ENCODE measurements around the gene OR1L1.

DNA sequence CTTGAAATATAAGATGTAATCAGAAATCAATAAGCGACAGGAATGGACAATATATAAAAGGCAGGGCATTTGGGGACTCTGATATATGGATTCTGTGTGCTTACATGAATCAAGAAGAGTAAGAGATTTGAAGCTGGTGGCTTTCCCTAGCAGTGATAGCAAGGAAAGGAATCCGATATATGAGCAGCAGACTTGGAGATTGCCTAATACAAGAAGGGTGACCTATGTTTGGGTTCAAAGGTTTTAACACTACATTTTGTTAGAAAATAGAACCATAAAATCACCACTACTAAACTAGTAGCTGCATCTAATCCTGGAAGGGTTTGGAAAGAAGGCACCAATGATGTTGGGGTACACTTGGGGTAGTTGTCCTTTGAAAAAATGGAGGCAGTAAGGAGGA lies 11.0 kb downstream of the OR1L1 start:
- TF ChIP-seq, protein P1, sequence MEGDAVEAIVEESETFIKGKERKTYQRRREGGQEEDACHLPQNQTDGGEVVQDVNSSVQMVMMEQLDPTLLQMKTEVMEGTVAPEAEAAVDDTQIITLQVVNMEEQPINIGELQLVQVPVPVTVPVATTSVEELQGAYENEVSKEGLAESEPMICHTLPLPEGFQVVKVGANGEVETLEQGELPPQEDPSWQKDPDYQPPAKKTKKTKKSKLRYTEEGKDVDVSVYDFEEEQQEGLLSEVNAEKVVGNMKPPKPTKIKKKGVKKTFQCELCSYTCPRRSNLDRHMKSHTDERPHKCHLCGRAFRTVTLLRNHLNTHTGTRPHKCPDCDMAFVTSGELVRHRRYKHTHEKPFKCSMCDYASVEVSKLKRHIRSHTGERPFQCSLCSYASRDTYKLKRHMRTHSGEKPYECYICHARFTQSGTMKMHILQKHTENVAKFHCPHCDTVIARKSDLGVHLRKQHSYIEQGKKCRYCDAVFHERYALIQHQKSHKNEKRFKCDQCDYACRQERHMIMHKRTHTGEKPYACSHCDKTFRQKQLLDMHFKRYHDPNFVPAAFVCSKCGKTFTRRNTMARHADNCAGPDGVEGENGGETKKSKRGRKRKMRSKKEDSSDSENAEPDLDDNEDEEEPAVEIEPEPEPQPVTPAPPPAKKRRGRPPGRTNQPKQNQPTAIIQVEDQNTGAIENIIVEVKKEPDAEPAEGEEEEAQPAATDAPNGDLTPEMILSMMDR (conservative IDR thresholded peaks at IDR 0.05; ENCODE audit: low read depth, low read length), result no peak
- TF ChIP-seq EZH2phosphoT487 (IDR thresholded peaks at IDR 0.05; ENCODE audit: borderline replicate concordance, low read length), result no peak
- TF ChIP-seq EZH2 (IDR thresholded peaks at IDR 0.05; ENCODE audit: low read length, unreplicated experiment), result no peak

Measured in PC-3 (cell line).